Neuronal stem cell (in vitro differentiated cells): Measurements from ENCODE around the gene DIRAS2.

Experiments used
- DNase-seq: peaks from one replicate; pipeline ENCODE4 v3.0.0-alpha.2; 2013; ENCODE audit warnings: low spot score
- H2AFZ ChIP-seq: one replicate; pipeline ENCODE4 v1.6.1; 2013; ENCODE audit warnings: mild to moderate bottlenecking, low read length, inconsistent platforms
- H2AK5ac ChIP-seq: 2 replicates; pipeline ENCODE4 v1.6.1; 2013; ENCODE audit warnings: low read depth, mild to moderate bottlenecking, inconsistent platforms, low read length, moderate library complexity, mixed read lengths
- H2BK120ac ChIP-seq: 2 replicates; pipeline ENCODE4 v1.6.1; 2013; ENCODE audit warnings: low read depth, mild to moderate bottlenecking, inconsistent platforms, low read length, moderate library complexity, mixed read lengths
- H2BK12ac ChIP-seq: one replicate; pipeline ENCODE4 v1.6.1; 2013; ENCODE audit warnings: low read length, inconsistent platforms
- H2BK15ac ChIP-seq: 2 replicates; pipeline ENCODE4 v1.6.1; 2013; ENCODE audit warnings: mild to moderate bottlenecking, low read length, inconsistent platforms, mixed read lengths
- H2BK5ac ChIP-seq: one replicate; pipeline ENCODE4 v1.6.1; 2013; ENCODE audit warnings: inconsistent platforms, mild to moderate bottlenecking, low read length, moderate library complexity
- H3K14ac ChIP-seq: one replicate; pipeline ENCODE4 v1.6.1; 2013; ENCODE audit warnings: low read length, inconsistent platforms
- H3K18ac ChIP-seq: 2 replicates; pipeline ENCODE4 v1.6.1; 2013; ENCODE audit warnings: low read length, inconsistent platforms
- H3K23ac ChIP-seq: 2 replicates; pipeline ENCODE4 v1.6.1; 2013; ENCODE audit warnings: low read depth, mild to moderate bottlenecking, mixed read lengths, low read length, inconsistent platforms; ENCODE audit not compliant: poor library complexity
- H3K27ac ChIP-seq: replicated peaks from 3 replicates; pipeline ENCODE4 v1.5.1; 2013; ENCODE audit warnings: low read length, inconsistent platforms
- H3K27me3 ChIP-seq, 3 experiments: 2 replicates each; pipeline ENCODE4 v1.6.1; 2013; ENCODE audit warnings: low read length in 3 of 3, mild to moderate bottlenecking in 2 of 3, inconsistent platforms in 1 of 3, low read depth in 1 of 3, mixed read lengths in 1 of 3, moderate library complexity in 1 of 3; ENCODE audit not compliant: control insufficient read depth in 3 of 3, insufficient read depth in 3 of 3
- H3K36me3 ChIP-seq, 2 donors: replicated peaks in 1 of 2; 2 replicates each; pipeline ENCODE4 v1.6.1; 2013; ENCODE audit warnings: low read length in 2 of 2; ENCODE audit not compliant: control insufficient read depth in 2 of 2, insufficient read depth in 2 of 2
- H3K4ac ChIP-seq: 2 replicates; pipeline ENCODE4 v1.6.1; 2013; ENCODE audit warnings: inconsistent platforms, mild to moderate bottlenecking, low read length, moderate library complexity
- H3K4me1 ChIP-seq, 2 donors: 1 replicate in 1 of 2; 2 replicates in 1 of 2; pipeline ENCODE4 v1.6.1; 2013; ENCODE audit warnings: low read length in 2 of 2, low read depth in 1 of 2; ENCODE audit not compliant: control insufficient read depth in 2 of 2, insufficient read depth in 1 of 2
- H3K4me2 ChIP-seq: one replicate; pipeline ENCODE4 v1.6.1; 2013; ENCODE audit warnings: mild to moderate bottlenecking, low read length, inconsistent platforms; ENCODE audit not compliant: insufficient read depth, poor library complexity, severe bottlenecking
- H3K4me3 ChIP-seq, 2 donors: 2 replicates each; pipeline ENCODE4 v1.5.1; 2013; ENCODE audit warnings: low read length in 2 of 2, mild to moderate bottlenecking in 2 of 2, inconsistent platforms in 1 of 2, moderate library complexity in 1 of 2
- H3K79me1 ChIP-seq: one replicate; pipeline ENCODE4 v1.6.1; 2013; ENCODE audit warnings: low read depth, mild to moderate bottlenecking, inconsistent platforms, low read length, moderate library complexity
- H3K9ac ChIP-seq: one replicate; pipeline ENCODE4 v1.6.1; 2013; ENCODE audit warnings: mild to moderate bottlenecking, low read depth, low read length, inconsistent platforms; ENCODE audit not compliant: poor library complexity
- H3K9me3 ChIP-seq, 2 donors: replicated peaks in 1 of 2; 2 replicates each; pipeline versions ENCODE3 to v1.6.1; 2013; ENCODE audit warnings: low read length in 2 of 2, mild to moderate bottlenecking in 2 of 2, inconsistent platforms in 1 of 2, low read depth in 1 of 2, mixed read lengths in 1 of 2, moderate library complexity in 1 of 2; ENCODE audit not compliant: control insufficient read depth in 2 of 2, insufficient read depth in 1 of 2
- H4K8ac ChIP-seq: one replicate; pipeline ENCODE4 v1.6.1; 2013; ENCODE audit warnings: low read depth, mild to moderate bottlenecking, inconsistent platforms, low read length, moderate library complexity
- H4K91ac ChIP-seq: one replicate; pipeline ENCODE4 v1.6.1; 2013; ENCODE audit warnings: low read length, low read depth, mild to moderate bottlenecking, inconsistent platforms; ENCODE audit not compliant: poor library complexity
- WGBS, 2 donors: extraction: QIAGEN DNeasy Blood & Tissue Kit; methylation state at CpG; one replicate each; pipeline ENCODE4 v1.1.7; 2013; ENCODE audit warnings: missing lambda C conversion rate in 2 of 2, mixed read lengths in 1 of 2; ENCODE audit not compliant: insufficient read length in 2 of 2, insufficient replicate concordance in 1 of 2; ENCODE audit errors: extremely low coverage in 2 of 2; 5-methylcytosine and 5-hydroxymethylcytosine counted together

The DIRAS2 gene

DNA sequence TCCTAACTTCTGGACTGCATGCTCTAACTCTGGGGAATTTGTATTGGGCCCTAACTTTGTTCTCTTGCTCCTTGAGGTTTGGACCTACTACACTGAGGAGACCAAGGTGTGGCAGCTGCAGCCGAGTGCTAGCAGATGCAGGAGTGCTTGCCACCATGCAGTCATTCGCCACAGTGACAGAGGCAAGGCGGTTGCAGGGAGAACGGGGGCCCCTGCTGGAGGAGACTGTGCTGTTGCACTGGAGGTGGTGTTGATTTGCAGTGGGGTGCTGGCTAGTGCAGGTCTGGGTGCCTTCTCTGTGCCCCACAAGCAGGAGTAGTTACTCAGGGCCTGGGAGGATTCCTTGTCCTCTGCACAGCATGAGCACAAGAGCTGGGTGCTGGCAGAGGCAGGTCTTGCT is 22.4 kb upstream of the DIRAS2 start:
- WGBS, 2 donors, result no CpG with 5 or more reads among the region's 4 CpGs
- no peak overlapping the region for H2BK5ac ChIP-seq
- H3K79me1 ChIP-seq, result no peaks in the 10 kb centered on the region
- H3K4ac ChIP-seq, result no peak overlapping the region
- H3K4me2 ChIP-seq, result no peak overlapping the region
- peak overlapping the region; percentile 2 for H3K9ac ChIP-seq
- no peak overlapping the region for H3K23ac ChIP-seq
- peak overlapping the region; percentile 58 for H3K18ac ChIP-seq
- H3K14ac ChIP-seq, result no peak overlapping the region
- H2AFZ ChIP-seq, result no peak overlapping the region
- no peak overlapping the region for H2BK120ac ChIP-seq
- H3K27me3 ChIP-seq, result no peaks in the 10 kb centered on the region
- H3K27ac ChIP-seq, result no peak overlapping the region
- peak overlapping the region; percentile 37 for H2BK15ac ChIP-seq
- H4K91ac ChIP-seq, result no peak overlapping the region
- H3K36me3 ChIP-seq, result no peaks in the 10 kb centered on the region
- peak overlapping the region; percentile 49 for H2BK12ac ChIP-seq
- H3K9me3 ChIP-seq, result no peaks in the 10 kb centered on the region
- no peaks in the 10 kb centered on the region for H3K4me1 ChIP-seq
- no peak for DNase-seq
- H2AK5ac ChIP-seq, result peak overlapping the region; percentile 90
- no peak overlapping the region for H4K8ac ChIP-seq
- no peak overlapping the region for H3K4me3 ChIP-seq

DNA sequence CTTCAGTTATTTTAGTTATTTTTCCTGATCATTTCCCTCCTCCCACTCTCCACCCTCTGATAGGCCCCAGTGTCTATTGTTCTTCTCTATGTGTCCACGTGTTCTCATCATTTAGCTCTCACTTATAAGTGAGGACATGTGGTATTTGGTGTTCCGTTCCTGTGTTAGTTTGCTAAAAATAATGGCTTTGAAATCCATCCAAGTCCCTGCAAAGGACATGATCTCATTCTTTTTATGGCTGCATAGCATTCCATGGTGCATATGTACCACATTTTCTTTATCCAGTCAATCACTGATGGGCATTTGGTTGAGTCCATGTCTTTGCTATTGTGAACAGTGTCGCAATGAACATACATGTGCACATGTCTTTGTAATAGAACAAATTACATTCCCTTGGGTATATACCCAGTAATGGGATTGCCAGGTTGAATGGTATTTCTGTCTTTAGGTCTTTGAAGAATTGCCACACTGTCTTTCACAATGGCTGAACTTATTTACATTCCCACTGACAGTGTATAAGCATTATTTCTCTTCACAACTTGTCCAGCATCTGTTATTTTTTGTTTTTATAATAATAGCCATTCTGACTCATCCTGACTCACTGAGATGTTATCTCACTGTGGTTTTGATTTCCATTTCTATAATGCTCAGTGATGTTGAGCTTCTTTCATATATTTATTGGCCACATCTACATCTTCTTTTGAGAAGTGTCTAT is 17.2 kb upstream of the DIRAS2 start:
- DNase-seq, result no peak
- H2BK12ac ChIP-seq, result no peak overlapping the region
- H3K9me3 ChIP-seq, result no peaks in the 10 kb centered on the region
- H2BK120ac ChIP-seq, result no peak overlapping the region
- H2AFZ ChIP-seq, result no peak overlapping the region
- H3K4ac ChIP-seq, result no peak overlapping the region
- H3K27me3 ChIP-seq, result no peaks in the 10 kb centered on the region
- H3K36me3 ChIP-seq, result no peaks in the 10 kb centered on the region
- H3K4me2 ChIP-seq, result no peak overlapping the region
- no peak overlapping the region for H3K18ac ChIP-seq
- WGBS, 2 donors, result no CpG with 5 or more reads among the region's 3 CpGs
- H4K8ac ChIP-seq, result no peak overlapping the region
- no peak overlapping the region for H3K4me3 ChIP-seq
- H3K23ac ChIP-seq, result no peak overlapping the region
- H2BK15ac ChIP-seq, result no peak overlapping the region
- no peak overlapping the region for H2AK5ac ChIP-seq
- no peak overlapping the region for H4K91ac ChIP-seq
- H3K9ac ChIP-seq, result no peak overlapping the region
- H3K14ac ChIP-seq, result no peak overlapping the region
- no peak overlapping the region for H2BK5ac ChIP-seq
- H3K27ac ChIP-seq, result no peak overlapping the region
- no peaks in the 10 kb centered on the region for H3K4me1 ChIP-seq
- no peaks in the 10 kb centered on the region for H3K79me1 ChIP-seq

DNA sequence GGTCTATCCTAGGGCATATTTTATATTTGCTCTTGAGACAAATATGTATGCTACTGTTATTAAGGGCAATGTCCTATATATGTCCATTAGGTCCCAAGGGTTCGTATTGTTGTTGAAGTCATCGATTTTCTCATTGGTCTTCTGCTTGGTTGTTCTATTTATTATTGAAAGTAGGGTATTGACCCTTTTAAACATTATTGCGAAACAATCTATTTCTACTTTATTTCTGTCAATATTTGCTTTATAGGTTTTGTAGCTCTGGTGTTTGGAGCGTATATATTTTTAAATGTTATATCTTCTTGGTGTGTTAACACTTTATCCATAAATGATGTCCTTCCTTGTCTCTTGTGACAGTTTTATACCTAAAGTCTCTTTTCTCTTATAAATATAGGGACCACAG is 16.2 kb upstream of the DIRAS2 start:
- H3K18ac ChIP-seq, result no peak overlapping the region
- H3K9me3 ChIP-seq, result no peaks in the 10 kb centered on the region
- H3K27ac ChIP-seq, result no peak overlapping the region
- no peak overlapping the region for H2BK15ac ChIP-seq
- no peak overlapping the region for H3K23ac ChIP-seq
- H2BK5ac ChIP-seq, result no peak overlapping the region
- no peaks in the 10 kb centered on the region for H3K27me3 ChIP-seq
- H3K14ac ChIP-seq, result no peak overlapping the region
- H2AFZ ChIP-seq, result no peak overlapping the region
- H4K91ac ChIP-seq, result no peak overlapping the region
- H3K4me2 ChIP-seq, result no peak overlapping the region
- no peak overlapping the region for H3K4ac ChIP-seq
- H2BK120ac ChIP-seq, result no peak overlapping the region
- H2AK5ac ChIP-seq, result no peak overlapping the region
- no peaks in the 10 kb centered on the region for H3K4me1 ChIP-seq
- WGBS, 2 donors, result no CpG with 5 or more reads among the region's 4 CpGs
- DNase-seq, result no peak
- H2BK12ac ChIP-seq, result no peak overlapping the region
- H4K8ac ChIP-seq, result no peak overlapping the region
- H3K36me3 ChIP-seq, result no peaks in the 10 kb centered on the region
- H3K79me1 ChIP-seq, result no peaks in the 10 kb centered on the region
- no peak overlapping the region for H3K4me3 ChIP-seq
- H3K9ac ChIP-seq, result no peak overlapping the region

DNA sequence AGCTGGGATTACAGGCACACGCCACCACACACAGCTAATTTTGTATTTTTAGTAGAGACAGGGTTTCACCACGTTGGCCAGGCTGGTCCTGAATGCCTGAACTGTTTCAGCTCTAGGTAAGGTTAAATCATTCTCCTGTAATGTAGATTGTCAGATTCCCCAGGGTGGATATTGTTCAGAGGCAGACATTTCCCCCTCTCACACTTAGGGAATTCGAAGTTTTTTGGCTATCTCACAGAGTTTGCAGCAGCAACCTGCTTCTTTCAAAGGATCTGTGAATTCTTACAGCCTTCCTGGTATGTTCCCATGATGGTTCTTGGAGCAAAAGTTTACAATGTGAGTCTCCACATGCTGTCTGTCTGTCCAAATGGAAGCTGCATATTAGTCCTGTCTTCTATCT is 15.6 kb upstream of the DIRAS2 start:
- Histone ChIP-seq H2BK5ac (no peak overlapping the region), H3K36me3 (no peaks in the 10 kb centered on the region), H3K27me3 (no peaks in the 10 kb centered on the region), H2AFZ (no peak overlapping the region), H3K9ac (no peak overlapping the region), H3K4me3 (no peak overlapping the region), H3K14ac (no peak overlapping the region), H2AK5ac (no peak overlapping the region), H3K79me1 (no peaks in the 10 kb centered on the region), H3K23ac (no peak overlapping the region), H4K91ac (no peak overlapping the region), H3K18ac (no peak overlapping the region), H3K4ac (no peak overlapping the region), H3K27ac (no peak overlapping the region), H4K8ac (no peak overlapping the region), H3K4me1 (no peaks in the 10 kb centered on the region), H2BK120ac (no peak overlapping the region), H3K4me2 (no peak overlapping the region), H3K9me3 (no peaks in the 10 kb centered on the region), H2BK12ac (no peak overlapping the region), H2BK15ac (no peak overlapping the region)
- WGBS, 2 donors, result no CpG with 5 or more reads among the region's 3 CpGs
- DNase-seq, result no peak
